Jurkat, Clone E6-1 (cell line): ENCODE data around the gene ZNF585A. TPM values are rescaled to one million over a fixed set of nuclear protein-coding genes. Genes with fewer than 3 reads are reported as not detected.
A peak's percentile ranks its signal among the peaks of the same experiment; 100 is the strongest.
"Not testable (repeated sequence)": the region's sequence is repeated elsewhere in the genome, so short reads cannot be mapped to it uniquely, and the experiment has no call there.

Experiments
- DNase-seq: peaks from one replicate; pipeline ENCODE4 v3.0.0-alpha.2; 2011; ENCODE audit warnings: low read depth, low spot score
- H3K4me3 ChIP-seq: 2 replicates; pipeline ENCODE4 v1.5.1; 2011; ENCODE audit warnings: mild to moderate bottlenecking, low read length, control low read depth, moderate library complexity
- polyA plus RNA-seq: library from polyadenylated mRNA; unstranded; fragments of >200 nt; gene quantifications from one replicate; pipeline ENCODE4 v1.2.1, GENCODE V29; 2012; ENCODE audit warnings: missing spikeins; ENCODE audit not compliant: insufficient read length, insufficient read depth

ZNF585A gene
- not detected for polyA plus RNA-seq

DNA sequence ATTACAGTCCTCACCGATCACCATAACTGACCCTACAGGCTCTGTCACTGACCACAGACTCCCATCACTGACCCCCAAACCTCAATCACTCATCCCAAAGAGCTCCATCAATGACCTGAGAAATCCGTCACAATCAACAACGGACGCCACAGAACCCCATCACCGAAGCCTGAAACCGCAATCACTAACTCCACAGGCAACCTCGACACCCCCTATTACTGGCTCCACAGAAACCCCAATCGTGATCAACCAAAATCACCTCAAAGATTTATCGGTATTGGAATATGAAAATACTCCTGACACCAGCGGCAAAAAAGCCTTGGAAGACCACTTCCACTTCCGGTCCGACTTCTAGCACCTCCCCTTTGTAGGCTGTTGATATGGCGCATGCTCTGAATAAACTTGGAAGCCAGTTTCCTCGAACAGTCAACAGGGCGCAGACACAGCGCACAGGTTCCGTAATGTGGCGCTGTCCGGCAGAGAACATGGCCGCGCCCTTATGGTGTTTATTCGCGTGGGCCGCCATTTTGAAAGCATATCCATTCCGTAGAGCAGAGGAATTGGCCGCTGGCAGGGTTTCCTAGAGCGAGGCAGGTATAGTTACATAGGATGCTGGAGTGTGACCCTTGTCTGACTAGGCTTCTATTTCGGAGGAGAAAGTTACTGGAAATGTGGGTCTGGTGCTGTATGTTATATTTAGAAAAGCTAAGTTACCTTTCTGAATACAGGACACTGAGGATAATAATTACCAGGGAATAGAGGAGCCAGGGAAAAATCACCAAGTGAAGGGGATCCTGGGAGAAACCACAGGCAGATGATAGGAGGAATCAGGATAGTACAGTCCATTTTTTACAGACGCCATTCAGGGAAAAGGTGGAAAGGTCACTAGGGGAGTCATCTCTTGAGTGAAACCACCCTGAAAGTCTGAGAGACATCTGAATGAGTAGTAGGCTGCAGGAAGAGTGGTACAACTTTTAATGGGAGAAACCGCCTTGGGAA, at the start of gene ZNF585A:
Gene ZNF585A, minus strand, starts transcription at position 328 of the 999 bp plus-strand sequence. CDS start 2,785 bp downstream, outside the sequence.
- no peak within 1 kb of the TSS for H3K4me3 ChIP-seq
- DNase-seq: no peak

DNA sequence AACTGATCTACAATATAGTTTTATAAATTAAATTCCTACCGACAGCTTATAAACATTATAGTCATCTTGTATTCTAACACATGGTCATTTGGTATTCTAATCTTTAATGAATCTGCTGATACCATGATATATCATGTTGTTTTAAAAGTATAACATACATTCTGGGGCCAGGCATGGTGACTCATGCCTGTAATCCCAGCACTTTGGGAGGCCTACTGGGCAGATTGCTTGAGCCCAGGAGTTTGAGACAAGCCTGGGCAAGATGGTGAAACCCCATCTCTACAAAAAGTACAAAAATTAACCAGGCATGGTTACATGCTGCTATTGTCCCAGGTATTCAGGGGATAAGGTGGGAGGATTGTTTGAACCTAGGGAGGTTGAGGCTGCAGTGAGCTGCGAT, 48.6 kb upstream of the ZNF585A start:
- DNase-seq: no peak

DNA sequence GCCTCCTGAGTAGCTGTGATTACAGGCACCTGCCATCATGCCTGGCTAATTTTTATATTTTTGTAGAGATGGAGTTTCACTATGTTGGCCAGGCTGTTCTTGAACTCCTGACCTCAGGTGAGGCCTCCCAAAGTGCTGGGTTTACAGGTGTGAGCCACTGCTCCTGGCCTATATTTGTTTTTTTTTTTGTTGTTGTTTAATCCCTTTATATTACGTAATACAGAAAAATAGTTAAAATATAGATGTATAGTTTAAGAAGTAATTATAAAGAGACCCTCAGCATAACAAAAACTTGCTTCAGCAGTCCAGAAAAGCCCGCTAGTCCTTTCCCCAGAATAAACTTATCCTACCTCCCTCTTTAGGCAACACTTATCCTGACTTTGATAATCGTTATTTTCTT, 47.9 kb upstream of the ZNF585A start:
- DNase-seq: no peak
- H3K4me3 ChIP-seq: no peak overlapping the region

More for the DNA sequence above, 48.6 kb upstream of the ZNF585A start:
- H3K4me3 ChIP-seq: no peak overlapping the region

DNA sequence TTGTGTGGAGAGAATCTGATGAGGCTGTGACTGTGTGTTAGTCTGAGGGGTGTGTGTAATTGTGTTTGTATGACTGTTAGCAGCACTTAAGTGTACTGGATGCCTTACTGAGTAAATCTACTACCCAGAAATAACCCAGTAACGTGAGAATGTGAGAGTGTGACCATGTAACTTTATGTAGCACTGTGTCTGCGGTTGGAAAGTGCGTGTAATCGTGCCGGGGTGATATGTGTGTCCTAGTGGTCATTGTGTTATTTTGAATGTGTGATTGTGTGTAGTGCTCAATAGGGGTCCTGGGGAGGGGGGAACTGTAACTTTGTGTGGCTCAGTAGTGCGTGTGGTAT, 46.1 kb upstream of the ZNF585A start:
- peak overlapping the region; percentile 96 for H3K4me3 ChIP-seq
- peak; percentile 0 for DNase-seq

GRCh38 chr19:37217775-37218591, 45.5 kb upstream of the ZNF585A start, which contains the start of gene ZNF383:
TSS of gene ZNF383 (plus strand) at chr19:37218214. CDS start at chr19:37230454, 12,240 bp downstream.
- peak within 1 kb of the TSS; percentile 96 for H3K4me3 ChIP-seq
- peak; percentile 94 for DNase-seq

DNA sequence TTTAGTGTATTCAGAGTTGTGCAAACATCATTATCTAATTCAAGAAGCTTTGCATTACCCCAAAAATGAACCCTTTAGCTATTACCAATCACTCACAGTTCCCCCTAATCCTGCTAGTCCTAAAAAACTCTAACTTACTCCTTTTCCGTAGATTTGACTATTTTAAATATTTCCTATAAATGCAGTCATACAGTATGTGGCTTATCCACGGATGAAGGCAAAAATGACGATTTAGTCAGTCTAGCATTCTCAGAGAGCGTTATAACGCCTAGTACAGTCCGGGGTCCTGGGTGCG, 44.9 kb upstream of the ZNF585A start:
- DNase-seq: no peak
- H3K4me3 ChIP-seq: peak overlapping the region; percentile 96

- DNase-seq: no peak
- no peak overlapping the region for H3K4me3 ChIP-seq
Measured at GRCh38 chr19:37197768-37198167, 25.3 kb upstream of the ZNF585A start.

DNA sequence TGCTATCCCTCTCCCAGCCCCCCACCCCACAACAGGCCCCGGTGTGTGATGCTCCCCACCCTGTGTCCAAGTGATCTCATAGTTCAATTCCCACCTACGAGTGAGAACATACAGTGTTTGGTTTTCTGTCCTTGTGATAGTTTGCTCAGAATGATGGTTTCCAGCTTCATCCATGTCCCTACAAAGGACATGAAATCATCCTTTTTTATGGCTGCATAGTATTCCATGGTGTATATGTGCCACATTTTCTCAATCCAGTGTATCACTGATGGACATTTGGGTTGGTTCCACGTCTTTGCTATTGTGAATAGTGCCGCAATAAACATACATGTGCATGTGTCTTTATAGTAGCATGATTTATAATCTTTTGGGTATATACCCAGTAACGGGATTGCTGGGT, 24.6 kb upstream of the ZNF585A start:
- H3K4me3 ChIP-seq, DNase-seq: not testable (repeated sequence)

DNA sequence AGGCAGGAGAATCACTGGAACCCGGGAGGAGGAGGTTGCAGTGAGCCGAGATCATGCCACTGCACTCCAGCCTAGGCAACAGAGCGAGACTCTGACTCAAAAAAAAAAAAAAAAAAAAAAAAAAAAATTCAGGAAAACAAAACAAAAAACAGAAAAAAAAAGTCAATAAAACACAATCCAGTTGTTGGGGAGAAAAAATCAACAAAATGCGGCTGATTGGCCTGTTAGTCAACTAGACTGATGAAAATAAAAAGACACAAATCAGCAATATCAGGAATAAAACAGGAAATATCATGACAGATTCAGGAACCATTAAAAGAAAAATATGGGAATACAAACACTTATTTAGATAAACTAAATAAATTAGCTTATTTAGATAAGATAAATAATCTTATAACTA, 22.8 kb upstream of the ZNF585A start:
- H3K4me3 ChIP-seq: not testable (repeated sequence)

DNA sequence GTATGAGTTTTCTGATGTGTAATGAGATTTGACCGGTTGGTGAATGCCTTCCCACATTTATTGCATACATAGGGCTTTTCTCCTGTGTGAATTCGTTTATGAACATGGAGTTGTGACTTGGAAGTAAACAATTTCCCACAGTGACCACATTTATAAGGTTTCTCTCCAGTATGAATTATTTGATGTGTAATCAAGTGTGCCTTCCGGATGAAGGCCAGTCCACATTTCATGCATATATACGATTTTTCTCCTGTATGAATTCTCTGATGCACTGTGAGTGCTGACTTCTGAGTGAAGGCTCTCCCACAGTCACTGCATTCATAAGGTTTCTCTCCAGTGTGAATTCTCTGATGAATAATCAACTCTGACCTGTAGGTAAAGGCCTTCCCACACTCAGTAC, 13.6 kb upstream of the ZNF585A start:
- not testable (repeated sequence) for H3K4me3 ChIP-seq, DNase-seq

More for the DNA sequence above, 22.8 kb upstream of the ZNF585A start:
- not testable (repeated sequence) for DNase-seq

DNA sequence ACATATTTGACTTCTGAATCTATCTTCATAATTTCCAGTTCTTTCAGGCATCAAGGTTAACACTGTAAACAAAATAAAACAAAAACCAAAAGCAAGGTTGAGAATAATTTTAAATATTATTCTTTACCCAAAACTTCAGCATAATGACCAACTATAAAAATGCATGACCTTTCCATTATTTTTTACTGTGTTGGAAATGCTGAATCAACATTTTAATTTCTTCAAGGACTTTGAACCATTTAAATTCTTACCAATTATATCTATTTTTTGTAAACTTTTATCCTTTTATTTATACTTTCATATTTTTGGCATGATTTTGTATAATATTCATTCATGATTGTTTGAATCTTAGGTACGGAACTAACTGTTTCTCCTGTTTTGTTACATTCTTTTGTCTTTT, 6.9 kb downstream of the ZNF585A start:
- no peak for DNase-seq
- H3K4me3 ChIP-seq: no peak overlapping the region

- DNase-seq: no peak
- no peak overlapping the region for H3K4me3 ChIP-seq
Measured at GRCh38 chr19:37160153-37160552, 12.3 kb downstream of the ZNF585A start.

- H3K4me3 ChIP-seq: no peak overlapping the region
- no peak for DNase-seq
Measured at GRCh38 chr19:37148214-37148613, 24.3 kb downstream of the ZNF585A start.

GRCh38 chr19:37136111-37136510, 36.4 kb downstream of the ZNF585A start:
- H3K4me3 ChIP-seq: no peak overlapping the region
- DNase-seq: no peak

DNA sequence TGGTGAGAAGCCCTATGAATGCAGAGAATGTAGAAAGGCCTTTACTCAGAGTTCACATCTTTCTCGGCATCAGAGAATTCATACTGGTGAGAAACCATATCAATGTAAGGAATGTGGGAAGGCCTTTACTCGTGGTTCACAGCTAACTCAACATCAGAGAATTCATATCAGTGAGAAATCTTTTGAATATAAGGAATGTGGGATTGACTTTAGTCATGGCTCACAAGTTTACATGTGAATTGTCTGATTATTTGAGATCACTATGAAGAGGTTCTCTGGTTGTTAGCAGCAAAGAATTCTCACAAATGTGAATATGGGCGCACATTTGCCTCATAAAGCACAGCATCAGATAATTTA, 43.7 kb downstream of the ZNF585A start:
- no peak overlapping the region for H3K4me3 ChIP-seq
- DNase-seq: no peak

DNA sequence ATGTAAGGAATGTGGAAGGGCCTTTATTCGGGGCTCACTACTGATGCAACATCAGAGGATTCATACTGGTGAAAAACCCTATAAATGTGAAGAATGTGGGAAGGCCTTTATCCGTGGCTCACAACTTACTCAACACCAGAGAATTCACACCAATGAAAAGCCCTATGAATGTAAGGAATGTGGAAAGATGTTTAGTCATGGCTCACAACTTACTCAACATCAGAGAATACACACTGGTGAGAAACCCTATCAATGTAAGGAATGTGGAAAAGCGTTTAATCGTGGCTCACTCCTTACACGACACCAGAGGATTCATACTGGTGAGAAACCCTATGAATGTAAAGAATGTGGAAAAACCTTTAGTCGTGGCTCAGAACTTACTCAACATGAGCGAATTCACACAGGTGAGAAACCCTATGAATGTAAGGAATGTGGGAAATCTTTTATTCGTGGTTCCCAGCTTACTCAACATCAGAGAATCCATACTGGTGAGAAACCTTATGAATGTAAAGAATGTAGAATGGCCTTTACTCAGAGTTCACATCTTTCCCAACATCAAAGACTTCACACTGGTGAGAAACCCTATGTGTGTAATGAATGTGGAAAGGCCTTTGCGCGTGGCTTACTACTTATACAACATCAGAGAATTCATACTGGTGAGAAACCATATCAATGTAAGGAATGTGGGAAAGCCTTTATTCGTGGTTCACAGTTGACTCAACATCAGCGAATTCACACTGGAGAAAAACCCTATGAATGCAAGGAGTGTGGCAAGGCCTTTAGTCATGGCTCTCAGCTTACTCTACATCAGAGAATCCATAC, 44.3 kb downstream of the ZNF585A start:
- DNase-seq: no peak
- H3K4me3 ChIP-seq: no peak overlapping the region

GRCh38 chr19:37122093-37122492, 50.4 kb downstream of the ZNF585A start:
- not testable (repeated sequence) for H3K4me3 ChIP-seq, DNase-seq

- DNase-seq: no peak
- no peak overlapping the region for H3K4me3 ChIP-seq
Measured at GRCh38 chr19:37114001-37114400, 58.5 kb downstream of the ZNF585A start.

DNA sequence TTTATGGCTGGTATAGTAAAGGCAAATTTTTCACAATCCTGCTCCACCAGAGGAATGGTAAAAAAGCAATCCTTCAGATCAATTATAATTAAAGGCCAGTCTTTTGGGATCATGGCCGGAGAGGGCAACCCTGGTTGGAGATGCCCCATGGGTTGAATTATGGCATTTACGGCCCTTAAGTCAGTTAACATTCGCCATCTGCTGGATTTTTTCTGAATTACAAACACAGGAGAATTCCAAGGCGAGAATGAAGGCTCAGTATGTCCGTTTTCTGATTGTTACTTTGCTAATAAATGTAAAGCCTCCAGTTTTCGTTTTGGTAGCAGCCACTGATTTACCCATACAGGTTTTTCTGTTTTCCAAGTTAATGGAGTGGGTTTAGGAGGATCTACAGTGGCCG, 60.7 kb downstream of the ZNF585A start:
- not testable (repeated sequence) for DNase-seq, H3K4me3 ChIP-seq
